SK-N-SH (cell line): ENCODE measurements around the gene GTF3C6. TPM values are rescaled to one million over a fixed set of nuclear protein-coding genes. Genes with fewer than 3 reads are reported as not detected.

Experiments
- CTCF ChIA-PET: fragments of 300-600, 350-600 bp; formaldehyde crosslinking; extraction: SDS; loops from one replicate; lab custom pipeline; 2021; lab: Yijun Ruan, JAX
- POLR2A ChIA-PET: fragments of 350-600 bp; sonication (Branson Sonifier 250); formaldehyde crosslinking; extraction: SDS; loops from one replicate; lab custom pipeline; 2020; ENCODE audit warnings: antibody characterized with exemption, inconsistent platforms; lab: Yijun Ruan, JAX
- DNase-seq: peaks from one replicate; pipeline ENCODE4 v3.0.0; 2012
- H2AFZ ChIP-seq: fragments of 200-600 bp; sonication (generic); 2 replicates; pipeline ENCODE4 v1.8.1; 2016; ENCODE audit warnings: antibody characterized with exemption, mild to moderate bottlenecking, low read depth
- H3F3A ChIP-seq: fragments of 200-600 bp; sonication (generic); replicated peaks from 2 replicates; pipeline ENCODE3; 2016; ENCODE audit warnings: antibody characterized with exemption, mild to moderate bottlenecking; ENCODE audit not compliant: insufficient read depth
- H3K27ac ChIP-seq, 2 experiments: fragments of 200-500 bp in 1 of 2; fragments of 200-600 bp in 1 of 2; sonication (Bioruptor generic) in 1 of 2; sonication (generic), shearing (Covaris generic) in 1 of 2; 2 replicates each; pipeline versions ENCODE4 v1.5.1 to v1.6.1; 2014 to 2016; ENCODE audit warnings: low read depth in 2 of 2, inconsistent platforms in 1 of 2, low read length in 1 of 2, mild to moderate bottlenecking in 1 of 2, mixed read lengths in 1 of 2
- H3K27me3 ChIP-seq: fragments of 200-600 bp; sonication (generic), shearing (Covaris generic); 2 replicates; pipeline ENCODE4 v1.6.1; 2016; ENCODE audit warnings: mixed run types; ENCODE audit not compliant: insufficient read depth
- H3K36me3 ChIP-seq, 2 experiments: fragments of 200-500 bp in 1 of 2; fragments of 200-600 bp in 1 of 2; sonication (Bioruptor generic) in 1 of 2; sonication (generic) in 1 of 2; replicated peaks in 1 of 2; 2 replicates each; pipeline versions ENCODE3 to v1.5.1; 2014 to 2016; ENCODE audit warnings: low read length in 1 of 2, mild to moderate bottlenecking in 1 of 2; ENCODE audit not compliant: insufficient read depth in 2 of 2, control insufficient read depth in 1 of 2
- H3K4me1 ChIP-seq, 2 experiments: fragments of 200-500 bp in 1 of 2; fragments of 200-600 bp in 1 of 2; sonication (Bioruptor generic) in 1 of 2; sonication (generic), shearing (Covaris generic) in 1 of 2; 2 replicates each; pipeline versions ENCODE4 v1.5.1 to v1.6.1; 2014 to 2016; ENCODE audit warnings: low read depth in 1 of 2, low read length in 1 of 2, mixed run types in 1 of 2; ENCODE audit not compliant: insufficient read depth in 2 of 2, control insufficient read depth in 1 of 2
- H3K4me2 ChIP-seq: fragments of 200-600 bp; sonication (generic), shearing (Covaris generic); 2 replicates; pipeline ENCODE4 v1.6.1; 2017; ENCODE audit warnings: mixed run types
- H3K4me3 ChIP-seq, 2 experiments: fragments of 200-500 bp in 1 of 2; fragments of 200-600 bp in 1 of 2; sonication (Bioruptor generic) in 1 of 2; sonication (generic), shearing (Covaris generic) in 1 of 2; 2 replicates each; pipeline versions ENCODE4 v1.5.1 to v1.8.1; 2014 to 2016; ENCODE audit warnings: low read depth in 2 of 2, inconsistent platforms in 1 of 2, low read length in 1 of 2, mild to moderate bottlenecking in 1 of 2, mixed read lengths in 1 of 2, moderate library complexity in 1 of 2
- H3K79me2 ChIP-seq: fragments of 200-600 bp; sonication (generic); 2 replicates; pipeline ENCODE4 v1.8.1; 2017; ENCODE audit warnings: mild to moderate bottlenecking; ENCODE audit not compliant: insufficient read depth
- H3K9ac ChIP-seq: fragments of 200-600 bp; sonication (generic); 2 replicates; pipeline ENCODE4 v1.6.1; 2017; ENCODE audit warnings: mixed run types
- H3K9me2 ChIP-seq: fragments of 200-600 bp; sonication (generic); 2 replicates; pipeline ENCODE4 v1.6.1; 2017; ENCODE audit warnings: mixed run types
- H3K9me3 ChIP-seq: fragments of 200-600 bp; sonication (generic); 2 replicates; pipeline ENCODE4 v1.6.1; 2017; ENCODE audit warnings: mixed run types, mild to moderate bottlenecking, moderate library complexity
- H4K20me1 ChIP-seq: fragments of 200-600 bp; sonication (generic); 2 replicates; pipeline ENCODE4 v1.6.1; 2017; ENCODE audit warnings: mild to moderate bottlenecking, mixed run types; ENCODE audit not compliant: insufficient read depth
- EP300 ChIP-seq, 2 experiments: IDR thresholded peaks; 2 replicates each; pipeline versions ENCODE4 v1.4.0 to v1.6.1; 2012; ENCODE audit warnings: borderline replicate concordance in 1 of 2, low read depth in 1 of 2, low read length in 1 of 2
- FOXM1 ChIP-seq: IDR thresholded peaks from 2 replicates; pipeline ENCODE4 v1.4.0; 2012; ENCODE audit warnings: low read depth, mild to moderate bottlenecking
- GATA2 ChIP-seq: sonication (generic); formaldehyde crosslinking; IDR thresholded peaks from 2 replicates; pipeline ENCODE4 v1.5.0; 2020; ENCODE audit warnings: mild to moderate bottlenecking, missing genetic modification reagents
- JUND ChIP-seq: IDR thresholded peaks from 2 replicates; pipeline ENCODE4 v1.4.0; 2012
- NRF1 ChIP-seq: IDR thresholded peaks from 2 replicates; pipeline ENCODE4 v1.6.1; 2012; ENCODE audit warnings: low read depth, mild to moderate bottlenecking, low read length
- WGBS: methylation state at CpG from one replicate; pipeline ENCODE4 v1.1.6; 2017; ENCODE audit warnings: low lambda C conversion rate; 5-methylcytosine and 5-hydroxymethylcytosine counted together
- polyA plus RNA-seq, 3 experiments: library from polyadenylated mRNA; depleted of rRNA; stranded (reverse); fragments of >200 nt; gene quantifications; 2 replicates each; pipeline ENCODE4 v1.2.3, GENCODE V29; 2012
- TF ChIP-seq, protein P1 (sequence below): fragments of 200-600 bp; sonication (generic); IDR thresholded peaks from 2 replicates; pipeline ENCODE4 v1.6.1; 2017; ENCODE audit warnings: antibody characterized with exemption, mild to moderate bottlenecking, moderate library complexity
- TF ChIP-seq, protein P2 (sequence below): IDR thresholded peaks from 2 replicates; pipeline ENCODE4 v1.6.1; 2012; ENCODE audit warnings: mild to moderate bottlenecking, low read depth, low read length, moderate library complexity
- TF ChIP-seq, protein P3 (sequence below): fragments of 150-350 bp; IDR thresholded peaks from 2 replicates; pipeline ENCODE4 v1.6.1; 2016; ENCODE audit warnings: mild to moderate bottlenecking, low read depth, low read length

Gene GTF3C6
- polyA plus RNA-seq, 1 of the 3 experiments (the other 2 are of a cell fraction), result 38.5 TPM

DNA sequence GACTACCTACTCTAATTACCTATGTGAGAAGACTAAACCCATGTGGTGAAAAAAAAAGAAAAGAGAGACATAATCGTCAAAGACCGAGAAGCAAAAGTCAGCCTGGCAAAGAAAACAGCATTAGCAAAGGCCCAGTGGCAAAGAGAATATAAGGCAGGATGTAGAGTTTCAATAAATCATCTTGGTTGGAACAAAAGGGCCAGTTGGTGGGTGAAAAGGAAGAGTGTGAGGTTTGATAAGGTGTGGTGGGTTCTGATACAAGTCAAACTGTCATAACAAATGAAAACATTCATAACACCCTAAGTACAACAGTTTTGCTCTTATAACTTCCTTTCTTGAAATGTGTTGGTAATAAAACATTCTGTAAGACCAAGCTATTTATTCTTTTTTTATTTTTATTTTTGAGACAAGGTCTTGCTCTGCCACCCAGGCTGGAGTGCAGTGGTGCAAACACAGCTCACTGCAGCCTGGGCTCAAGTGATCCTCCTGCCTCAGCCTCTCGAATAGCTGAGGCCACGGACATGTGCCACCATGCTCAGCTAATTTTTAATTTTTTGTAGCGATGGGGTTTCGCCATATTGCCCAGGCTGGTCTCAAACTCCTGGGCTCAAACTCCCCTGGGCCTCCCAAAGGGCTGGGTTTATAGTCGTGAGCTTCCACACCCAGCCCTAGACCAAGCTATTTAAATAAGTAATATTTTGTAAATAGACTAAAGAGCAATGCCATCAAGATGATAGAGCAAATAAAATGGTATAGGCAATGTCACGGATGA lies 18.9 kb upstream of the GTF3C6 start:
- H2AFZ ChIP-seq, result no peak overlapping the region
- WGBS, result 88% methylated on average over 8 of the region's 8 CpGs
- no peaks in the 10 kb centered on the region for H3K4me1 ChIP-seq
- H3K27ac ChIP-seq, result no peak overlapping the region
- no peaks in the 10 kb centered on the region for H3K9me2 ChIP-seq
- H3K9me3 ChIP-seq, result no peaks in the 10 kb centered on the region
- no peaks in the 10 kb centered on the region for H4K20me1 ChIP-seq
- POLR2A ChIA-PET, result no interaction called here
- H3K4me3 ChIP-seq, result no peak overlapping the region
- DNase-seq, result no peak
- no peaks in the 10 kb centered on the region for H3K36me3 ChIP-seq
- no peaks in the 10 kb centered on the region for H3F3A ChIP-seq
- H3K79me2 ChIP-seq, result no peaks in the 10 kb centered on the region
- TF ChIP-seq, protein P1, sequence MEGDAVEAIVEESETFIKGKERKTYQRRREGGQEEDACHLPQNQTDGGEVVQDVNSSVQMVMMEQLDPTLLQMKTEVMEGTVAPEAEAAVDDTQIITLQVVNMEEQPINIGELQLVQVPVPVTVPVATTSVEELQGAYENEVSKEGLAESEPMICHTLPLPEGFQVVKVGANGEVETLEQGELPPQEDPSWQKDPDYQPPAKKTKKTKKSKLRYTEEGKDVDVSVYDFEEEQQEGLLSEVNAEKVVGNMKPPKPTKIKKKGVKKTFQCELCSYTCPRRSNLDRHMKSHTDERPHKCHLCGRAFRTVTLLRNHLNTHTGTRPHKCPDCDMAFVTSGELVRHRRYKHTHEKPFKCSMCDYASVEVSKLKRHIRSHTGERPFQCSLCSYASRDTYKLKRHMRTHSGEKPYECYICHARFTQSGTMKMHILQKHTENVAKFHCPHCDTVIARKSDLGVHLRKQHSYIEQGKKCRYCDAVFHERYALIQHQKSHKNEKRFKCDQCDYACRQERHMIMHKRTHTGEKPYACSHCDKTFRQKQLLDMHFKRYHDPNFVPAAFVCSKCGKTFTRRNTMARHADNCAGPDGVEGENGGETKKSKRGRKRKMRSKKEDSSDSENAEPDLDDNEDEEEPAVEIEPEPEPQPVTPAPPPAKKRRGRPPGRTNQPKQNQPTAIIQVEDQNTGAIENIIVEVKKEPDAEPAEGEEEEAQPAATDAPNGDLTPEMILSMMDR, result no peak
- TF ChIP-seq, protein P2, sequence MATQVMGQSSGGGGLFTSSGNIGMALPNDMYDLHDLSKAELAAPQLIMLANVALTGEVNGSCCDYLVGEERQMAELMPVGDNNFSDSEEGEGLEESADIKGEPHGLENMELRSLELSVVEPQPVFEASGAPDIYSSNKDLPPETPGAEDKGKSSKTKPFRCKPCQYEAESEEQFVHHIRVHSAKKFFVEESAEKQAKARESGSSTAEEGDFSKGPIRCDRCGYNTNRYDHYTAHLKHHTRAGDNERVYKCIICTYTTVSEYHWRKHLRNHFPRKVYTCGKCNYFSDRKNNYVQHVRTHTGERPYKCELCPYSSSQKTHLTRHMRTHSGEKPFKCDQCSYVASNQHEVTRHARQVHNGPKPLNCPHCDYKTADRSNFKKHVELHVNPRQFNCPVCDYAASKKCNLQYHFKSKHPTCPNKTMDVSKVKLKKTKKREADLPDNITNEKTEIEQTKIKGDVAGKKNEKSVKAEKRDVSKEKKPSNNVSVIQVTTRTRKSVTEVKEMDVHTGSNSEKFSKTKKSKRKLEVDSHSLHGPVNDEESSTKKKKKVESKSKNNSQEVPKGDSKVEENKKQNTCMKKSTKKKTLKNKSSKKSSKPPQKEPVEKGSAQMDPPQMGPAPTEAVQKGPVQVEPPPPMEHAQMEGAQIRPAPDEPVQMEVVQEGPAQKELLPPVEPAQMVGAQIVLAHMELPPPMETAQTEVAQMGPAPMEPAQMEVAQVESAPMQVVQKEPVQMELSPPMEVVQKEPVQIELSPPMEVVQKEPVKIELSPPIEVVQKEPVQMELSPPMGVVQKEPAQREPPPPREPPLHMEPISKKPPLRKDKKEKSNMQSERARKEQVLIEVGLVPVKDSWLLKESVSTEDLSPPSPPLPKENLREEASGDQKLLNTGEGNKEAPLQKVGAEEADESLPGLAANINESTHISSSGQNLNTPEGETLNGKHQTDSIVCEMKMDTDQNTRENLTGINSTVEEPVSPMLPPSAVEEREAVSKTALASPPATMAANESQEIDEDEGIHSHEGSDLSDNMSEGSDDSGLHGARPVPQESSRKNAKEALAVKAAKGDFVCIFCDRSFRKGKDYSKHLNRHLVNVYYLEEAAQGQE, result no peak
- TF ChIP-seq FOXM1 (no peak), GATA2 (no peak), EP300 (IDR thresholded peaks at IDR 0.05; ENCODE audit: borderline replicate concordance in 1 of 2, low read depth in 1 of 2, low read length in 1 of 2) (no peak), JUND (no peak), NRF1 (no peak)
- TF ChIP-seq, protein P3, sequence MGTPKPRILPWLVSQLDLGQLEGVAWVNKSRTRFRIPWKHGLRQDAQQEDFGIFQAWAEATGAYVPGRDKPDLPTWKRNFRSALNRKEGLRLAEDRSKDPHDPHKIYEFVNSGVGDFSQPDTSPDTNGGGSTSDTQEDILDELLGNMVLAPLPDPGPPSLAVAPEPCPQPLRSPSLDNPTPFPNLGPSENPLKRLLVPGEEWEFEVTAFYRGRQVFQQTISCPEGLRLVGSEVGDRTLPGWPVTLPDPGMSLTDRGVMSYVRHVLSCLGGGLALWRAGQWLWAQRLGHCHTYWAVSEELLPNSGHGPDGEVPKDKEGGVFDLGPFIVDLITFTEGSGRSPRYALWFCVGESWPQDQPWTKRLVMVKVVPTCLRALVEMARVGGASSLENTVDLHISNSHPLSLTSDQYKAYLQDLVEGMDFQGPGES, result no peak
- H3K9ac ChIP-seq, result no peak overlapping the region
- no peak overlapping the region for H3K4me2 ChIP-seq
- H3K27me3 ChIP-seq, result no peaks in the 10 kb centered on the region
- CTCF ChIA-PET, result interaction anchor here (1.3 kb wide), 1 partner anchor 10 kb away, joined by 3 read pairs; no protein-coding TSS in a partner anchor
